ENCODE results near the gene LIMS1.
"Not testable (repeated sequence)": the region's sequence is repeated elsewhere in the genome, so short reads cannot be mapped to it uniquely, and the experiment has no call there.

The LIMS1 gene

DNA sequence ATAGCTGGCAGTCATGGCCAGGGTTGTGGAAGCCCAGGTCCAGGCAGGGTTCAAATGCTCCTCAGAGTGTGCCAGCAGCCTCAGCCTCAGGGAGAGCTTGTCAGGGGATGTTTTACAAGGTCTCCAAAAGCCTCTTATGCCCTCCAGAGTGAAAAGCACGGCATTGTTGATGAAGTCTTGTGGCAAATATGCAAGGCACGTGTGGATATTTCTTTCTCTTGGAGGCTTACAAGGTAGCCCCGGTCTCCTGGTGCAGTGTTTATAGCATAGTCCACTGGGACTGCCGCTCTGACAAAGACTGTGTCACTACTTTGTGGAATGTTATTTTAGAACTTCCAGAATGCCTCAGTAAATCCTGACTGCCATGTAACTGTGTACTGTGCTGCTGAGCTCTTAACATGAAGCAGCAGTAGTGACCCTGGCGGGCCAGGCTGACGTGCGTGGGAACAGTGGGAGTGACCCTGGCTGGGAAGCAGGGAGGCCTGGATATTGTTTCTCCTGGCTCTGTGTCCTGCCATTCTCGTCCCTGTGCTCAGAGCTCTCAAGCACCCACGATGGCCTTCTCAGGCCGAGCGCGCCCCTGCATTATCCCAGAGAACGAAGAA is 120.4 kb downstream of the LIMS1 start:
- not testable (repeated sequence) for H3K27me3 ChIP-seq (replicated peaks; ENCODE audit: control insufficient read depth, insufficient read depth, low read length, poor library complexity, severe bottlenecking); H3K36me3 ChIP-seq (ENCODE audit: control insufficient read depth, insufficient read depth, low read length); H3K27ac ChIP-seq (ENCODE audit: insufficient read depth, low read length, poor library complexity, severe bottlenecking); DNase-seq; H3K9me3 ChIP-seq (ENCODE audit: control insufficient read depth, low read length); H3K4me3 ChIP-seq (ENCODE audit: insufficient read depth, low read depth, low read length, poor library complexity, severe bottlenecking)
- peaks cover 22% of the 10 kb centered on the region for H3K4me1 ChIP-seq (ENCODE audit: control insufficient read depth, insufficient read depth, low read length, poor library complexity, severe bottlenecking)

DNA sequence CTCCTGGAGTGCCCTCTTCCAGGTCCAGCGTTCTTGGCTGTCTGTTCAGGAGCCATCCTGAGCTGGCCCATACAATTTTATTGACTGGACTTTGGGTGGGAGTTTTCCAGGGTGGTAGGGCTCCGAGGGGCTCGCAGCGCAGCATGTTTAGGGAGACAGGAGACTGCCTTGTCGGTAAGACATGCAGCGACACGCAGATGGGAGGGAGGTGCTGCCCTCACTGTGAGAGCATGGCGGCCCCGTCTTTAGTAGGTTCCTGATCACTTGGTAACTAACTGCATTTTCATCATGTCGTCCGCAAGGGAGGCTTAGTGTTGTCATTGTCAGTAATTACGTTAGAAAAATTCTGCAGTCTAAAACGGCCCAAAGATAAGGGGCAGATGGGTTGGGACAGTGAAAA is 121.0 kb downstream of the LIMS1 start:
- H3K9me3 ChIP-seq (ENCODE audit: control insufficient read depth, low read length); DNase-seq; H3K27me3 ChIP-seq (replicated peaks; ENCODE audit: control insufficient read depth, insufficient read depth, low read length, poor library complexity, severe bottlenecking); H3K36me3 ChIP-seq (ENCODE audit: control insufficient read depth, insufficient read depth, low read length); H3K27ac ChIP-seq (ENCODE audit: insufficient read depth, low read length, poor library complexity, severe bottlenecking); H3K4me3 ChIP-seq (ENCODE audit: insufficient read depth, low read depth, low read length, poor library complexity, severe bottlenecking): not testable (repeated sequence)
- H3K4me1 ChIP-seq (ENCODE audit: control insufficient read depth, insufficient read depth, low read length, poor library complexity, severe bottlenecking), result peaks cover 17% of the 10 kb centered on the region

DNA sequence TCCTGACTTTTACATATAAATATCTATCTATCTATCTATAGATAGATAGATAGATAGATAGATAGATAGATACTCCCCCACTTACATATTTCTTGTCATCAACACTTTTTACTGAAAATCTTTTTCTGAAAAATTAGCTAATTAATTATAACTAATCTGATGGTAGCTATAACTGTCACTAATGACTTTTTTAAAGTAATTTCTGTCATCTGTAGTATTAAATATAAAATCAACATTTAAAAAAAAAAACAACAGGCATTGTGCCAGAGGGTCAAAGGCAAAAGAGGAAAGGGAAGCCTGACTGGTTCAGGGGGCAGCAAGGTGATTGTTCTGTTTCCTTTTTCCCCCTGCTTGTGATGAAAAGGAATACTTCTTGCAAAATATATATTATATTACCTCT is 122.0 kb downstream of the LIMS1 start:
- H3K9me3 ChIP-seq (ENCODE audit: control insufficient read depth, low read length); H3K36me3 ChIP-seq (ENCODE audit: control insufficient read depth, insufficient read depth, low read length); H3K4me3 ChIP-seq (ENCODE audit: insufficient read depth, low read depth, low read length, poor library complexity, severe bottlenecking); H3K27me3 ChIP-seq (replicated peaks; ENCODE audit: control insufficient read depth, insufficient read depth, low read length, poor library complexity, severe bottlenecking); DNase-seq; H3K27ac ChIP-seq (ENCODE audit: insufficient read depth, low read length, poor library complexity, severe bottlenecking); H3K4me1 ChIP-seq (ENCODE audit: control insufficient read depth, insufficient read depth, low read length, poor library complexity, severe bottlenecking): not testable (repeated sequence)

DNA sequence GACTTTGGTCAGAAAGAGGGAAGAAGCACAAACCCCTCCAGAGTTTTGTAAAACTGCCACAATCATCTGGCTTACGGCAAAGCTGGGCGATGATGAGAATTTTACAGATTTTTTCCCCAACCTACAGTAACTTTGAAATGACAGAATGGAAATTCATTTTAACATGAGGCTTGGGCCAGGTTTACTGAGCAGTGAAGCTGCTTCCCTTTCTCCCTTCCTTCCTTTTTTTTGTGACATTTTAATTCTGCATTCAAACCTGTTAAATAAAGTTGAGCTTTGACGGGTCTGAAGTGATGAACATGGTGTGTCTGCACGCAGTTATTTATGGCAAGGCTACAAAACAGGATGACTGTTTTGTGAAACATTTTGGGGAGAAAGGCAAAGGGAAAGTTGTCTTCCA is 123.2 kb downstream of the LIMS1 start:
- not testable (repeated sequence) for H3K27me3 ChIP-seq (replicated peaks; ENCODE audit: control insufficient read depth, insufficient read depth, low read length, poor library complexity, severe bottlenecking); H3K9me3 ChIP-seq (ENCODE audit: control insufficient read depth, low read length); H3K4me1 ChIP-seq (ENCODE audit: control insufficient read depth, insufficient read depth, low read length, poor library complexity, severe bottlenecking); DNase-seq; H3K4me3 ChIP-seq (ENCODE audit: insufficient read depth, low read depth, low read length, poor library complexity, severe bottlenecking); H3K36me3 ChIP-seq (ENCODE audit: control insufficient read depth, insufficient read depth, low read length); H3K27ac ChIP-seq (ENCODE audit: insufficient read depth, low read length, poor library complexity, severe bottlenecking)

DNA sequence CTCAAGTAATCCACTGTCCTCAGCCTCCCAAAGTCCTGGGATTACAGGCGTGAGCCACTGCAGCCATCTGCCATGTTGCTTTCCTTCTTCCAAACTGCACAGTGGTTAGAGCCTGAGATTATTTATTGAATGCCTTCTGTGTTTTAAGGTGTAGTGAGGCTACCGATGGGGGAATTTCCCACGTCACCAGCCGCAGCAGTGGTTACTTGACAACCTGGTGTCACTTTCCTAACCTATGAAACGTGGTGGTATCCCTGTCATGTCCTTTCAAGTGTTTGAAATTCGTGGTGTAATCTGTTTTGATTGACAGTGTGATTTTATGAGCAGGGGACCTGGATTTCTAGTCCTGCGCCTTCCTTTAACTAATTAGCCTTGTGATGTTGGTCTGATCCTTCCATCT is 124.3 kb downstream of the LIMS1 start:
- peak in 1 of 3 donors; percentile 18 for DNase-seq
- H3K9me3 ChIP-seq (ENCODE audit: control insufficient read depth, low read length); H3K27me3 ChIP-seq (replicated peaks; ENCODE audit: control insufficient read depth, insufficient read depth, low read length, poor library complexity, severe bottlenecking); H3K4me3 ChIP-seq (ENCODE audit: insufficient read depth, low read depth, low read length, poor library complexity, severe bottlenecking); H3K4me1 ChIP-seq (ENCODE audit: control insufficient read depth, insufficient read depth, low read length, poor library complexity, severe bottlenecking); H3K27ac ChIP-seq (ENCODE audit: insufficient read depth, low read length, poor library complexity, severe bottlenecking); H3K36me3 ChIP-seq (ENCODE audit: control insufficient read depth, insufficient read depth, low read length): not testable (repeated sequence)

DNA sequence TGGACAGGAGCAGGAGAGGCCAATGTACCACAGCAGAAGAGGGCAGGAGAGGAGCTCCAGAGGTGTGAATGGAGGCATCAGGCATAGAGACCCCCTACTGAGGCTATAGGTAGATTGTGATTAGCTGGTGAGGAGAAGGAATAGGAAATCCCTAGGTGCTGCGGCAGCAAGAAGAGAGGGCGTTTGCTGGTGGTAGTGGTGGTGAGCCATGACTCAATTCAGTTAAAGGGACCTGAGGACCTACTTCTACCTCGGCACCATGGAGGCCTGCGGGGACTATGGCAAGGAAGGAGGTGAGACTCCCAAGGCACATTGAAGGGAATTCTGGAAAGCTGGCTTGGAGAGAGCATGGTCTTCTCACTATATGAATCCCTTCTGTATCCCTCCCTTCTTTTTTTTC is 127.2 kb downstream of the LIMS1 start:
- H3K27me3 ChIP-seq (replicated peaks; ENCODE audit: control insufficient read depth, insufficient read depth, low read length, poor library complexity, severe bottlenecking); H3K4me3 ChIP-seq (ENCODE audit: insufficient read depth, low read depth, low read length, poor library complexity, severe bottlenecking); H3K4me1 ChIP-seq (ENCODE audit: control insufficient read depth, insufficient read depth, low read length, poor library complexity, severe bottlenecking); H3K36me3 ChIP-seq (ENCODE audit: control insufficient read depth, insufficient read depth, low read length); H3K9me3 ChIP-seq (ENCODE audit: control insufficient read depth, low read length); DNase-seq; H3K27ac ChIP-seq (ENCODE audit: insufficient read depth, low read length, poor library complexity, severe bottlenecking): not testable (repeated sequence)

DNA sequence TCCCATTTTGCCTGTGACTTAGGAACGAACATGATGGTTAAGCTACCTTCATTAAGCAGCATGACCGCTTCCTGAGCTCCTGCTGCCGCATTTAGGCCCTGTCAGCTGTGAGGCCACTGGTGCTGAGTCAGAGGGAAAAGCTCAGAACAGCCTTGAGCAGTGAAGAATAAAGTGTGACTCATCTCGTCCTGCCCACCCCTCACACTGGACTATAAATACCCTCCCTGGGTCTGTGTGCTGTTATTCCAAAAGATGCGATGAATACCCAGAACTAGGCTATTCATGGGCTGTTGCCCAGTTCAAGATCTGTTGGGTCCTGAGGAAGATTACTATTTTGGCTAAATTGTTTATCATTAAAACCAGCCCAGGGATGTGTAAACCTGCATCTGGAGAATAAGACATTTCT is 127.9 kb downstream of the LIMS1 start:
- not testable (repeated sequence) for H3K4me3 ChIP-seq (ENCODE audit: insufficient read depth, low read depth, low read length, poor library complexity, severe bottlenecking); H3K4me1 ChIP-seq (ENCODE audit: control insufficient read depth, insufficient read depth, low read length, poor library complexity, severe bottlenecking); H3K9me3 ChIP-seq (ENCODE audit: control insufficient read depth, low read length); H3K27me3 ChIP-seq (replicated peaks; ENCODE audit: control insufficient read depth, insufficient read depth, low read length, poor library complexity, severe bottlenecking); DNase-seq; H3K27ac ChIP-seq (ENCODE audit: insufficient read depth, low read length, poor library complexity, severe bottlenecking); H3K36me3 ChIP-seq (ENCODE audit: control insufficient read depth, insufficient read depth, low read length)

GRCh38 chr2:108663346-108663745 is 129.1 kb downstream of the LIMS1 start:
- H3K36me3 ChIP-seq (ENCODE audit: control insufficient read depth, insufficient read depth, low read length); DNase-seq; H3K27me3 ChIP-seq (replicated peaks; ENCODE audit: control insufficient read depth, insufficient read depth, low read length, poor library complexity, severe bottlenecking); H3K4me3 ChIP-seq (ENCODE audit: insufficient read depth, low read depth, low read length, poor library complexity, severe bottlenecking); H3K4me1 ChIP-seq (ENCODE audit: control insufficient read depth, insufficient read depth, low read length, poor library complexity, severe bottlenecking); H3K9me3 ChIP-seq (ENCODE audit: control insufficient read depth, low read length); H3K27ac ChIP-seq (ENCODE audit: insufficient read depth, low read length, poor library complexity, severe bottlenecking): not testable (repeated sequence)

DNA sequence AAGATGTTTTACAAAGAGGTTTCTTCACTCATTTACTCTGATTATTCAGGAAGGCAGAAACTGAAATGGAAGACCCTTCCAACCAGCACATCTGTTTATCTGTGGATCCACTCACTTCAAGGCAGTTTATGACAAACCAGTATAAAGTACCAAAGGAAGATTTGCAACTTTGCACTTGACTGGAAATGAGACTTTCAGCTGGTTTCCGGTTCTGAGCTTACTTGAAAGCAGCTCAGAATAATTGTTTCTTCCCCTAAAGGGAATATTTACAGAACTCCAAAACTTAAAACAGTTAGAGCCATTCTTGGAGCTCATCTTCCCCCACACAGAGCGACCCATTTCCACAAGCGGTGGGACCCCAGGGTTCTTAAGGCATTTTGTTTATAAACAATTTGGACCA is 129.8 kb downstream of the LIMS1 start:
- H3K27me3 ChIP-seq (replicated peaks; ENCODE audit: control insufficient read depth, insufficient read depth, low read length, poor library complexity, severe bottlenecking); H3K27ac ChIP-seq (ENCODE audit: insufficient read depth, low read length, poor library complexity, severe bottlenecking); H3K4me3 ChIP-seq (ENCODE audit: insufficient read depth, low read depth, low read length, poor library complexity, severe bottlenecking); H3K9me3 ChIP-seq (ENCODE audit: control insufficient read depth, low read length); H3K4me1 ChIP-seq (ENCODE audit: control insufficient read depth, insufficient read depth, low read length, poor library complexity, severe bottlenecking); DNase-seq; H3K36me3 ChIP-seq (ENCODE audit: control insufficient read depth, insufficient read depth, low read length): not testable (repeated sequence)

GRCh38 chr2:108664979-108665378 is 130.7 kb downstream of the LIMS1 start:
- H3K27ac ChIP-seq (ENCODE audit: insufficient read depth, low read length, poor library complexity, severe bottlenecking); H3K36me3 ChIP-seq (ENCODE audit: control insufficient read depth, insufficient read depth, low read length); DNase-seq; H3K9me3 ChIP-seq (ENCODE audit: control insufficient read depth, low read length); H3K27me3 ChIP-seq (replicated peaks; ENCODE audit: control insufficient read depth, insufficient read depth, low read length, poor library complexity, severe bottlenecking); H3K4me3 ChIP-seq (ENCODE audit: insufficient read depth, low read depth, low read length, poor library complexity, severe bottlenecking); H3K4me1 ChIP-seq (ENCODE audit: control insufficient read depth, insufficient read depth, low read length, poor library complexity, severe bottlenecking): not testable (repeated sequence)

DNA sequence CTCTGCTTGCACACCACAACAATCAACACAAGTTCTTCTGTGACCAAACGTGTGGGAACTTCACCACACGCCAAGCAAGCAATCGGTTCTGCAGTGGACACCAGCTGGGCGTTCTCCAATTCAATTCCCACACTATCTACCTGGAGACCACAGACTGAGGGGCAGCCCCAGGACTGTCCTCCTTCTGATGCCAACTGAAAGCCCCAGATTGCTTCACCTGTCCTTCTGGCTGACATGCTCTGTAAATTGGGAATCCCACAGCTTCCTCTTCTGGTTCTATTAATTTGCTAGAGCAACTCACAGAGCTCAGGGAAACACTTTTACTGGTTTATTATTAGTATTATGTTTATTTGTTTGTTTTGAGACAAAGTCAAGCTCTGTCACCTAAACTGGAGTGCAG is 131.7 kb downstream of the LIMS1 start:
- H3K27ac ChIP-seq (ENCODE audit: insufficient read depth, low read length, poor library complexity, severe bottlenecking); H3K36me3 ChIP-seq (ENCODE audit: control insufficient read depth, insufficient read depth, low read length): not testable (repeated sequence)

More for the DNA sequence above, 131.7 kb downstream of the LIMS1 start:
- not testable (repeated sequence) for H3K27me3 ChIP-seq (replicated peaks; ENCODE audit: control insufficient read depth, insufficient read depth, low read length, poor library complexity, severe bottlenecking); H3K9me3 ChIP-seq (ENCODE audit: control insufficient read depth, low read length); H3K4me1 ChIP-seq (ENCODE audit: control insufficient read depth, insufficient read depth, low read length, poor library complexity, severe bottlenecking); DNase-seq; H3K4me3 ChIP-seq (ENCODE audit: insufficient read depth, low read depth, low read length, poor library complexity, severe bottlenecking)
